SK-MEL-5 (cell line): ENCODE measurements around the gene SCYL3. TPM values are rescaled to one million over a fixed set of nuclear protein-coding genes. Genes with fewer than 3 reads are reported as not detected.

ENCODE experiments used
- small RNA-seq, 2 experiments: library from RNA; depleted of rRNA; stranded (forward); fragments of <200 nt; gene quantifications; one replicate each; pipeline ENCODE3, GENCODE V24; 2014
- total RNA-seq: library from RNA; depleted of rRNA; stranded (reverse); fragments of >200 nt; shearing (Covaris generic); gene quantifications from 2 replicates; pipeline ENCODE4 v1.2.3, GENCODE V29; 2014; rRNA removed

Gene SCYL3
- total RNA-seq, 1 experiment from 2014 or later, result 5.5 TPM

Small RNA genes within 50 kb of the gene (small RNA-seq; reads per million reads assigned to genes)
- 0 to 0.05 reads per million in 2 experiments for gene RN7SL333P

Other genes starting within 250 kb of the SCYL3 start
- gene SELL, start 182.3 kb downstream of the SCYL3 start, total RNA-seq, result not detected in 2 replicates
- not detected in 2 replicates for gene SELE, start 159.8 kb downstream of the SCYL3 start, total RNA-seq
- gene METTL18, start 99.0 kb downstream of the SCYL3 start, total RNA-seq, result 13.6 and 17.0 TPM in 2 replicates
- 12.8 and 14.7 TPM in 2 replicates for gene KIFAP3, start 180.8 kb upstream of the SCYL3 start, total RNA-seq